ENCODE data around the gene SSTR4. TPM values are rescaled to one million over a fixed set of nuclear protein-coding genes. Genes with fewer than 3 reads are reported as not detected.

SSTR4 gene
- polyA plus RNA-seq, 3 donors, result 0.07 TPM; not detected in 2

DNA sequence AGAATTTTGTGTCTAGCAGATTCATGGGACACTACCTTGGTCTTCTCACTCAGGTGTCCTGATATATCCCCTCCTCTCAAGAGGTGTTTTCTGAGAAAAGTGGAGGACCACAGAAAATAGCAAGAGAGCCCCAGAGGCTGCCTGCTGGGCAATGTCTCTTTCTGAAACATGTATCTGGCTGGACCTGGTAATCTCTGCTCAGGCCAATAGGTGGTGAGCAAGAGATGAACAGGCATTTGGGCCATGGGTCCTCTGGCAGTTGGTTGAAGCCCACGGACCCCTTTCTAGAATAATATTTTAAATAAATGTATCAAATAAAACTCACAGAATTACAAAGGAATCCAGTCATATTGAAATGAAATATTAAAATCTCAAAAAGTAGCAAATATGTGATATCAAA, 23.1 kb downstream of the SSTR4 start:
- 65 to 74% (median 69%) methylated on average over 1 of the region's 1 CpG for WGBS, 3 donors
- H3K27ac ChIP-seq (ENCODE audit: low read depth, low read length), result no peak overlapping the region

DNA sequence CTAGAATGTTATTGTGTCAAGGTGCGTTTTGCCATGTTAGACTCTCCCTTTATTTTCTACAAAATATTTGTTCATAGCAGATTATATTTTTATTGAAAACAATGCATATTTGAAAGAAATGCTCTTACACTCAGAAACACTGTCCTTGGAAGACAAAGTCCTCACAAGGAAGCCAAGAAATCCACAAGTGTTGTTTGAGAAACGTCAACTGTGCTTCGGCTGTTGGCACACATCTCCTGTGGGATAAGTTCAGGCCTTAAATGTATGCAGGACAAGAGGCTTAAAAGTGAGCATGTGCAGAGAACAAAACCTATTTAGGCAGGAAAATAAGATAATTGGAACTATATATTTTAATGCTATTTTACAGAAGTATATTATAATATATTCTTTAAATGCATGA, 23.9 kb downstream of the SSTR4 start:
- no peak overlapping the region for H3K27ac ChIP-seq (ENCODE audit: low read depth, low read length)
- 68 to 89% (median 80%) methylated on average over 3 of the region's 3 CpGs for WGBS, 3 donors

DNA sequence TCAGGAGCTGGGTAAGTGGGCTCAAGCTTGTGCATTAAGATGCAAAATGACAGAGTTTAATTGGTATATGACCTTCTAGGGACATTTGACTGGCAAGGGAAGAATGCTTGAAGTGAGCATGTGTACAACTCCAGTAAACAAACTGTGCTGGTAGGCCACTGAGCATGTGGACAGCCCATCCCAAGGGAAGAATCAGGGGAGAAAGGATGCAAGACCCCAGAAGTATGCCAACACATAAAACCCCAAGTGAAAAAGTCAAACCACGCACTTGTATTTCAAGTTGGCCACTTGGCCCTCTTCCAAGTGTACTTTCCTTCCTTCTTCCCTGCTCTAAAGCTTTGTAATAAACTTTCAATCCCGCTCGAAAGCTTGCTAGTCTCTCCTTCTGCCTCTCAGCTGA, 24.7 kb downstream of the SSTR4 start:
- WGBS, 3 donors, result 31 to 45% (median 35%) methylated on average over 3 of the region's 3 CpGs
- no peak overlapping the region for H3K27ac ChIP-seq (ENCODE audit: low read depth, low read length)

- no peak overlapping the region for H3K27ac ChIP-seq (ENCODE audit: low read depth, low read length)
- 73 to 90% (median 87%) methylated on average over 4 of the region's 4 CpGs for WGBS, 3 donors
Observed at GRCh38 chr20:23060629-23061028, 25.5 kb downstream of the SSTR4 start.

GRCh38 chr20:23061262-23061661, 26.1 kb downstream of the SSTR4 start:
- H3K27ac ChIP-seq (ENCODE audit: low read depth, low read length), result no peak overlapping the region
- 60 to 69% (median 62%) methylated on average over 5 of the region's 5 CpGs for WGBS, 3 donors

DNA sequence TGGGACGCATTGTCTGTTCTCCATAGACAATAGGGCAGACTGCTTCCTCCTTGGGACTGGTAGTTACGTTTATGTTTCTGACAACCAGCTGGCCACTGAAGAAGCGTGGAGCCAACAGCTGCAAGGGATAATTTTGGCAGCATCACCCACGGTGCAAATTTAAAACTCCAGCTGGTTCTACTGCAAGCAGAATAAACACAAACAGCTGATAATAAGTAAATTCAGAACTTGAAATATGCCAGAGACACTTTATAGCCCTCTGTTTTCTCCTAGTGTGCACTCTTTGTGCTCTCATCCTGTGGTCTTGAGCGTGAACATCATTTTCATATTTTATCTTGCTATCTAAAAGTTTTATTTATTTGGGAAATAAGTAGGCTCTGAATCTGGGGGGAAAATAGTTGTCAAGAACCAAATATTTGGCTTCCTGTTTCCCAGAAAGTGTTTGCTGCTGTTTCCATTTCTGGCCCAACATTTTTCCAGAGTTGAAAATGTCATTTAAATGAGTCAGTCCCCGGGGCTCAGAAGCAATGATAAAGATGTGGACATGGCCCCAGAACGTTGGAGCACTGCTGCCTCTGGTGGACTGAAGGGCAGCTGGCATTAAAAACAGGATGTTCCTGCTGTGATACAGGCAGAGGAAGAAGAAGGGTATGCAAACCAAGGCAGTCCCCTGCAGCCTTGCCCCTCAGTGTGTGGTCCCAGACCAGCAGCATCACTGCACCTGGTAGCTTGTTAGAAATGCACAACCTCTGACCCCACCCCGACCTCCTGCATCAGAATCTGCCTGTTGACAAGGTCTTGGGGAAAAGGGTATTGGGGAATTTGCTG, 26.8 kb downstream of the SSTR4 start:
- 26 to 31% (median 29%) methylated on average over 8 of the region's 8 CpGs for WGBS, 3 donors

DNA sequence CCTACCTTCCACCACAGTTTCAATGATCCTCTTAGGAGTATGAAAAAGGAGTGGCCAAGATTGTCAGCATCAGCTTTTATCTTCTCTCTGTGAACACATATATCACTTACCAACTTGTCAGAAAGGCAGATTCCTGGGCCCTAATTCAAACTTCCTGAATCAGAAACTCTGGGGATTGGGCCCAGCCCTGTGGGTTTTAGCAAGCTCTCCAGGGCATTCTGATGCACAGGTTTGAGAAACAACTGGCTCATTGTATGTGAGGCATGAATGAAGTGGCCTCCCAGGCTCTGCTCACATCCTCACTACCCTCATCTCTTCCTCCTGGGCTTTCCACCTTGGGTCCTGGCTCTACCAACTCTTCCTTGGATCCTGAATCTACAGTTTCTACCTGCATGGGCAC, 27.5 kb downstream of the SSTR4 start:
- H3K27ac ChIP-seq (ENCODE audit: low read depth, low read length), result no peak overlapping the region

More for the DNA sequence above, 26.8 kb downstream of the SSTR4 start:
- no peak overlapping the region for H3K27ac ChIP-seq (ENCODE audit: low read depth, low read length)

- WGBS, 3 donors, result 73 to 83% (median 80%) methylated on average over 3 of the region's 3 CpGs
- H3K27ac ChIP-seq (ENCODE audit: low read depth, low read length), result no peak overlapping the region
Observed at GRCh38 chr20:23063168-23063567, 28.1 kb downstream of the SSTR4 start.

GRCh38 chr20:23063581-23063980, 28.5 kb downstream of the SSTR4 start:
- H3K27ac ChIP-seq (ENCODE audit: low read depth, low read length), result no peak overlapping the region
- 48 to 61% (median 54%) methylated on average over 2 of the region's 2 CpGs for WGBS, 3 donors

DNA sequence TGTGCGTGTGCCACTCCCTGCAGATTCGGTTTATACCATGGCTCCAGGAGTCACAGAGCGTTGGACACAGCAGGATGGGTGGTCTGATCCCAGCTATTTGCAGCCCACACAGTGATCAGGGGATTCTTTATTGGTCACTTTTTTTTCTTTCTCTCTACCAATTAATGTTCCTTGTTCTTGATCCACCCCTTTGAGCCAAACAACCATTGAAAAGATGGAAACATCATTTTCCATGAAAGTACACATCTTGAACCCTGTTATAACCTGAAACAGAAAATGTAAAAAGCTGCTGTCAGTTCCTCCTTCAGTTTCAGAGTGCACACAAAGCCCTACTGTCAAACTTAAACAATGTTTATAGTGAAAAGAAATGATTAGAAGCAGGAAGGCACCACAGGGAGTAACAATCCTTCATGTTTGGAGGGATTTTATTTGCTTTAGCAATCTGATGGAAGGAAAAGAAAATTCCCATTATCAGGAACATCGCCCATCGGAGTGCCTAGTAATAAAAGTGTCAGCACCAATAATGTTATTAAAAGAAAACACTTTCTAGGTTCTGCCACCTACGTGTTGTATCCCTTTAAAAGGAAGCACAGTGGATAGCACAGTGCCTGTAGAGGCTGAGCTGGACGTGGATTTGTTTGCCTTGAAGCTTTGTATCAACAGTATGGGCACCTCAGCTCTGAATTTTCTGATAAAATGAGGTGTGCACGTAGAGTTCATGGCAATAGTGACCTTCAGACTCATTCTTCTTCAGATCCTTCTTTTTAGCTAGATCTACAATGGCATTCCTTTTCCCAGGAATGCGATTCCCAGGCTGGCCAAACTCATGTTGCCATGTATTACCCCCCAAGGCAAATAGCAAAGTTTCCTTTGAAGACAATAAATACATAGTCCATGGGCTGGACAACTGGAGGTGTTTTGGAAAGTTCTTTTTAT, 30.4 kb downstream of the SSTR4 start:
- WGBS, 3 donors, result 46 to 84% (median 78%) methylated on average over 9 of the region's 9 CpGs

GRCh38 chr20:23066772-23067171, 31.7 kb downstream of the SSTR4 start:
- no peak overlapping the region for H3K27ac ChIP-seq (ENCODE audit: low read depth, low read length)
- 70 to 93% (median 90%) methylated on average over 3 of the region's 3 CpGs for WGBS, 3 donors

More for the DNA sequence above, 30.4 kb downstream of the SSTR4 start:
- no peak overlapping the region for H3K27ac ChIP-seq (ENCODE audit: low read depth, low read length)

GRCh38 chr20:23068283-23068682, 33.2 kb downstream of the SSTR4 start:
- H3K27ac ChIP-seq (ENCODE audit: low read depth, low read length), result no peak overlapping the region
- 77 to 88% (median 85%) methylated on average over 1 of the region's 1 CpG for WGBS, 3 donors

DNA sequence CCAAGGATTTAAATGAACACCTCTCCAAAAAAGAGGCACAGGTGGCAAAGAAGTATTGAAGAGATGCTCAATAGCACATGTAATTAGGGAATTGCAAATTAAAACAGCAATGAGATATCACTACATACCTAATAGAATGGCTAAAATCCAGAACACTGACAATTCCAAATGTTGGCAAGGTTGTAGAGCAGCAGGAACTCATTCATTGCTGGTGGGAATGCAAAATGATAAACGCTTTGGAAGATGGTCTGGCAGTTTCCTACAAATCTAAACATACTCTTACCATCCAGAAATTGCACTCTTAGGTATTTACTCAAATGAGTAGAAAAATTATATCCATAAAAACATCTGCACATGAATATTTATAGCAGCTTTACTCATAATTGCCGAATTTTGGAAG, 34.0 kb downstream of the SSTR4 start:
- 74 to 93% (median 88%) methylated on average over 2 of the region's 2 CpGs for WGBS, 3 donors

GRCh38 chr20:23071398-23071797, 36.3 kb downstream of the SSTR4 start:
- no peak overlapping the region for H3K27ac ChIP-seq (ENCODE audit: low read depth, low read length)
- 67 to 82% (median 78%) methylated on average over 3 of the region's 3 CpGs for WGBS, 3 donors

More for the DNA sequence above, 34.0 kb downstream of the SSTR4 start:
- H3K27ac ChIP-seq (ENCODE audit: low read depth, low read length), result no peak overlapping the region

DNA sequence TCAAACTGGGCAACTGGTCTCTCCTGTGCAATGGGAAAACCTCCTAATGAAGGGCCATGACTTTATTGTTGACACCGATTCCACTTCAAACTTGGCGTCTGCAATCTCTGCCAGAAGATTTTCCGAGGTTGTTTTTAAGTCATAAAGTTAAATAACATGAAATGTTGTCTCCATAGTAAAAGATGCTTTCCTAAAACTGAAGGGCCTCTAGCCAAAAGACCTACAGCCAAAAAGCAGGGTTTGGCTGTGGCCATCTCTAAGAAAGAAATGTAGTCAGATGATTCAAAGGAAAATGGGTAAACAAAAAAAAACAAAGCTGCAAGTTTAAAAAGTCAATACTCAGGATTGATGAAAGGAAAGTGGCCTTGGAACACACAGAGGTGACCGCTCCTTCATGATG, 36.9 kb downstream of the SSTR4 start:
- no peak overlapping the region for H3K27ac ChIP-seq (ENCODE audit: low read depth, low read length)
- WGBS, 3 donors, result 41 to 80% (median 77%) methylated on average over 4 of the region's 4 CpGs

GRCh38 chr20:23072892-23073586, 37.9 kb downstream of the SSTR4 start:
- WGBS, 3 donors, result 45 to 76% (median 71%) methylated on average over 11 of the region's 11 CpGs
- no peak overlapping the region for H3K27ac ChIP-seq (ENCODE audit: low read depth, low read length)

GRCh38 chr20:23074052-23074451, 38.9 kb downstream of the SSTR4 start:
- WGBS, 3 donors, result 91 to 97% (median 96%) methylated on average over 3 of the region's 3 CpGs
- H3K27ac ChIP-seq (ENCODE audit: low read depth, low read length), result no peak overlapping the region

- WGBS, 3 donors, result 77 to 84% (median 83%) methylated on average over 4 of the region's 4 CpGs
Observed at GRCh38 chr20:23077277-23077676, 42.2 kb downstream of the SSTR4 start.

More at GRCh38 chr20:23077277-23077676, 42.2 kb downstream of the SSTR4 start:
- H3K27ac ChIP-seq (ENCODE audit: low read depth, low read length), result no peak overlapping the region
